Right forelimb (tissue), 1 donor: ENCODE data around the gene ITGA2.
A peak's percentile ranks its signal among the peaks of the same experiment; 100 is the strongest.

Experiments
- DNase-seq: peaks from one replicate; pipeline ENCODE4 v3.0.0-alpha.2; 2018

The ITGA2 gene

GRCh38 chr5:53066088-53066487, 76.9 kb downstream of the ITGA2 start:
- no peak for DNase-seq

DNA sequence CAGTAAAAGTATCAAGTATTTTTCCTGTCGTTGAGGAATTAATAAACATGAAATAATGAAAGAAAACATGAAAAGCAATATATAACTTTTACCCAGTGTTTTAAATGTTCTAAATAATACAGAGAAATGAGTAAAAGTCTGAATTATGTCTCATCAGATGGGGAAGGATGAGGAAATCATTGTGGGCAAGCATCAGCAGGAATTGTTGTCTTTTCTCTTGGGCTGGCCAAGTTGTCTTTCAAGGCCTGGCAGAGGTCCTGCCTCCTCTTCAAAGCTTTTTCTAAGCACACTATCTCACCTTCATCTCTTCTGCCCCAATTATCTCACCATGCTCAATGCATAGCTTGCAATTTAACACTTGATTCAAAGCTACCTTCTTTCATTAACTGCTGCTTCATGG, 78.5 kb downstream of the ITGA2 start:
- no peak for DNase-seq

DNA sequence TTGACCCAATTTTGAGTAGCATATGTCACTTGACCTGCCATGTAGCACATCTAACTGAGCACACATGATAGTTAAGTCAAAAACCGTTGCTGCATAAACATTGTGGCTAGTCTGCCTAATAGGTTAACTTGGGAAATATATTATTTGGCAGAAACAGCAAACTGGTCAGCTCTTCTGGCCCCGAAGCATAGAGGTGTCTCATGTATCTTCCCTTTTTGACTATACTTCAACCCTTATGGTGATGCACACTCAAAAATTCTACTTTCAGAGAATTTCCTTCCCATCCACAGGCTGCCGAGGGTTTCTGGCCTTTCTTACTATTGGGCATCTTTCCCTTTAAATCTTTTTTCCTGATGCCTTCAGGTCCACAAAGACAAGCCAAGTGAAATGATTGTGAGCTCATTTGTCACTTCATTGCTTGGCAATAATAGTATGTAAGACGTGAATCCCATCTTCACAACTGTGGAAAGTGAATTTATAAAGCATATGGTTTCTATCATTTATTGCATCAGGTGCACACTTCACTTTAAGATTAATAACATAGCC, 79.2 kb downstream of the ITGA2 start:
- no peak for DNase-seq

DNA sequence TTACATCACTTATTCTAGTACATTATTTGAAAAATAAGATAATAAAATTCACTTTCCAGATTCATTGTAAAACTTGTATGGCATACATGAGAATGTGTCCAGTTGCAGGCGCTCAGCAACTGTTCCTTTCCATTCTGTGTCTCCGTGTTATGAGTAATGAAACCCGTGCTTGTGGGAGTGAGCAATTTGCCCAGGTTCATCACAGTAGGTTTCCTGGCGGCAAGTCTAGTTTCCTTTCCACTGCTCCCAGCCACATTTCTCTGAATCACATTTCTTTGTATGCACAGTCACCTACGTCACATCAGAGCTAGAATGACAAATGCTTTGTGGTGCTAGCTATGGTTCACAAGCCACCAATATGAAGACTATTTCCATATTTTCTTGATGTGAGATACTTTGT, 80.5 kb downstream of the ITGA2 start:
- DNase-seq, result peak; percentile 55

DNA sequence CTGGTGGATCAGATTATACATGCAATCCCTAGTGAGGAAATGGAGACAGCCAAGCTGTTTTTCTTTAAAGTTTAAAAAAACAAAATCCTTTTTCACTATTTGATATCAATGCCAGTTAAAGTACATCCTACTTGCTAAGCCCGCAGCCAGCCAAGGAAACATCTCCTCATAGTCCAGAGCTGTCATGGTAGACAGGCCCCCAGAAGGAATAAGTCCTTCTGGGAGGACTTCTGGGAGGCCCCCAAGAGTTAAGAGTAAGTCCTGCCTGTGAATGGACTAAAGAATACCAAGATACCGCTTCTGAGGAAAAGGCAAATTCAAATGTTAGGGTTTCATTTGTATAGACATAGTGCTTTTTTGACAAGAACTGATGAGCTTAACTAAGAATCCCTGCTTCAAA, 82.1 kb downstream of the ITGA2 start:
- no peak for DNase-seq

GRCh38 chr5:53071738-53072137, 82.6 kb downstream of the ITGA2 start:
- no peak for DNase-seq

- no peak for DNase-seq
Measured at GRCh38 chr5:53073348-53073747, 84.2 kb downstream of the ITGA2 start.

DNA sequence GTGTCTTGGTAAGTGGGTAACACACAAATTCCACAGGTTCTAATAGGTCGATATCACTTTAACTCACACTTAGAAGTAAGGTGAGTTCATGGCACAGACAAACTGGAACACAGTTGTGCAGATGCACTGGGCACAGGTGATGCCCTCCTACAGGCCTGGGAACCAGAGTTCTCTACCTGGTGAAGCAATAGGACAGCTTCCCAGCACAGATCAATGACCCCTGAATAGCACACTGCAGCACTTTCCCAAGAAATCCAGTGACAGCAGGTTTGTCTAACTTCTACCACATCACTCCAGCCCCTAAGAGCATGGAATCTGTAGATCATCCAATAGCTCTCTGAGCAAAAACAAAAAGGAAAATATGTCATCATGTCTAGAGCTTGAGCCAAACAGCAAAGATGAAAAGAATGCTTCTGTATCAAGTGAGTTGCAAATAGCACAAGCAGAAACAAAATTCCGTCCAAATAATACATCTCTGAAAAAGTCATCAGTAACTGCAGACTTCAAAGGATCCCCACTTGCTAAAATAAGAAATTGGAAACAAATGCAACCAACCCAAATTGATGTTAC, 86.9 kb downstream of the ITGA2 start:
- no peak for DNase-seq

- DNase-seq, result no peak
Measured at GRCh38 chr5:53080271-53080670, 91.1 kb downstream of the ITGA2 start.

DNA sequence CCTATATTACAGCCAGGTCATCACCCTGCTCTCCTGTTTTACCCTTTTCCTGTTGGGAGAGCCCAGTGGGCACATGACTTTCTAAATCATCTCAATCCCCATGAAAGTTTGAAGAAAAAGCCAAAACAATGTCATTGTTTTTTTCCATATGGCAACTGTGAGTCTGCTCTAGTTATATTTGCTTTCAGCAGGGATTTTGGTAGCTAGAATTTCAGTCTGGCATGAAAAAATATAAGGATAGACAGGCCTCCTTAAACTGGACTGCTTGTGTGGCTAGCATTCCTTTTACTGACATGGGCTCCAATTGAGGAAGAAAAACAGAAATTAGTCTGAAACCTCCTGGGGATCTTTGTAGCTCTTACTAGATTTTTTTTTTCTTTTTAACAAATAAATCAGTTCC, 94.8 kb downstream of the ITGA2 start:
- no peak for DNase-seq

GRCh38 chr5:53084546-53085255, 95.5 kb downstream of the ITGA2 start:
- DNase-seq, result no peak

GRCh38 chr5:53087171-53087570, 98.0 kb downstream of the ITGA2 start:
- DNase-seq, result no peak

- DNase-seq, result peak; percentile 47
Measured at GRCh38 chr5:53087621-53088121, 98.5 kb downstream of the ITGA2 start.

- no peak for DNase-seq
Measured at GRCh38 chr5:53089481-53089991, 100.4 kb downstream of the ITGA2 start.

DNA sequence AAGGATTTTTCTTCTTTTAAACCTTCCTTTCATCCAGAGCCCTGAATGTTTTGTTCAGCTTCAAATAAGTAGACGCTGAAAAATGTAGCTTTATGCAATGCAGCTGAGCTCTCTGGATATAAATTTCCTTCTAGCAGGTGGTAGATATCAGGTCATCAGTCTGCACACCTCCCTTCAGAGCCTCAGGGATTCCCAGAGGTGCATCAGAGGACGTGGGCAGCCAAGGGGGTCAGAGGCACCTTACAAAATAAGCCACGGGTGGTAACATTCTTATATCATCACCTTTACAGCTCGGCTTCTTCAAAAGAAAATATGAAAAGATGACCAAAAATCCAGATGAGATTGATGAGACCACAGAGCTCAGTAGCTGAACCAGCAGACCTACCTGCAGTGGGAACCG, 101.1 kb downstream of the ITGA2 start:
- DNase-seq, result no peak

GRCh38 chr5:53091289-53091688, 102.1 kb downstream of the ITGA2 start:
- no peak for DNase-seq

- no peak for DNase-seq
Measured at GRCh38 chr5:53092242-53092641, 103.1 kb downstream of the ITGA2 start.

GRCh38 chr5:53095217-53095616, 106.1 kb downstream of the ITGA2 start:
- DNase-seq, result no peak

- DNase-seq, result peak; percentile 71
Measured at GRCh38 chr5:53095931-53096525, 106.9 kb downstream of the ITGA2 start.

- no peak for DNase-seq
Measured at GRCh38 chr5:53099546-53099945, 110.4 kb downstream of the ITGA2 start.

- DNase-seq, result no peak
Measured at GRCh38 chr5:53100606-53101005, 111.5 kb downstream of the ITGA2 start.

DNA sequence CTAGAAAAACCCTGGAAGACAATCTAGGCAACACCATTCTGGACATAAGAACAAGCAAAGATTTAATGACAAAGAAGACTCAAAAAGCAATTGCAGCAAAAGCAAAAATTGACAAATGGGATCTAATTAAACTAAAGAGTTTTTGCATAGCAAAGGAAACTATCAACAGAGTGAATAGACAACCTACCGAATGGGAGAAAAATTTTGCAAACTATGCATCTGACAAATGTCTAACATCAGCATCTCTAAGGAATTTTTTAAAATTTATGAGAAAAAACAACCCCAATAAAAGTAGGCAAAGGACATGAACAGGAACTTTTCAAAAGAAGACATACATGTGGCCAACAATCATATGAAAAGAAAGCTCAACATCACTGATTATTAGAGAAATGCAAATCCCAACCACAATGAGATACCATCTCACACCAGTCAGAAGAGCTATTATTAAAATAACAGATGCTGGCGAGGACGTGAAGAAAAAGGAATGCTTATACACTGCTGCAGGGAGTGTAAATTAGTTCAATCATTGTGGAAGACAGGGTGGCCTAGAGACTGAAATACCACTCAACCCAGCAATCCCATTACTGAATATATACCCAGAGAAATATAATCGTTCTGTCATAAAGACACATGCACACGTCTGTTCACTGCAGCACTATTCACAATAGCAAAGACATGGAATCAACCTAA, 116.6 kb downstream of the ITGA2 start:
- no peak for DNase-seq

GRCh38 chr5:53109056-53109442, 119.9 kb downstream of the ITGA2 start:
- no peak for DNase-seq
